DMS79 (cell line): ENCODE results near the gene PCDHGC3.
A peak's percentile ranks its signal among the peaks of the same experiment; 100 is the strongest.

Source experiments
- DNase-seq: peaks from one replicate; lab custom pipeline; 2025; lab: John Stamatoyannopoulos, UW

Gene PCDHGC3

GRCh38 chr5:141523991-141524390 lies 48.2 kb downstream of the PCDHGC3 start:
- DNase-seq = no peak

GRCh38 chr5:141524604-141525597 lies 49.1 kb downstream of the PCDHGC3 start:
- peak; percentile 46 for DNase-seq

- no peak for DNase-seq
Measured at GRCh38 chr5:141525653-141526052, 49.9 kb downstream of the PCDHGC3 start.

- DNase-seq = no peak
Measured at GRCh38 chr5:141527426-141527825, 51.7 kb downstream of the PCDHGC3 start.
